ENCODE measurements around the gene OSBPL1A. TPM values are rescaled to one million over a fixed set of nuclear protein-coding genes. Genes with fewer than 3 reads are reported as not detected.

The OSBPL1A gene
- total RNA-seq, 2 donors from 2014 or later, result 2.0 TPM; not detected in 1

- no peaks in the 10 kb centered on the region for H3K4me1 Mint-ChIP-seq (ENCODE audit: low read depth in 2 of 2)
- peaks cover 19 to 40% of the 10 kb centered on the region in 2 donors for H3K27me3 Mint-ChIP-seq
- H3K4me3 Mint-ChIP-seq, result no peak overlapping the region
- H3K9me3 Mint-ChIP-seq, result no peaks in the 10 kb centered on the region
- H3K36me3 Mint-ChIP-seq, result no peaks in the 10 kb centered on the region
- H3K27ac Mint-ChIP-seq, result no peak overlapping the region
- ATAC-seq (no peak), DNase-seq (ENCODE audit: low spot score) (no peak)
Observed at GRCh38 chr18:24265502-24266064, 132.0 kb downstream of the OSBPL1A start.

- ATAC-seq, result no peak
- Mint-ChIP-seq H3K27ac (no peak overlapping the region), H3K4me3 (no peak overlapping the region)
Observed at GRCh38 chr18:24263050-24263449, 134.6 kb downstream of the OSBPL1A start.

GRCh38 chr18:24262087-24262486, 135.5 kb downstream of the OSBPL1A start:
- Mint-ChIP-seq H3K27me3 (peaks cover 18 to 39% of the 10 kb centered on the region in 2 donors), H3K4me3 (no peak overlapping the region), H3K4me1 (ENCODE audit: low read depth in 2 of 2) (no peaks in the 10 kb centered on the region), H3K36me3 (no peaks in the 10 kb centered on the region), H3K9me3 (no peaks in the 10 kb centered on the region), H3K27ac (no peak overlapping the region)
- DNase-seq (ENCODE audit: low spot score), result no peak
- no peak for ATAC-seq

More at GRCh38 chr18:24263050-24263449, 134.6 kb downstream of the OSBPL1A start:
- DNase-seq (ENCODE audit: low spot score), result no peak
- H3K4me1 Mint-ChIP-seq (ENCODE audit: low read depth in 2 of 2), result no peaks in the 10 kb centered on the region
- peaks cover 17 to 29% of the 10 kb centered on the region in 2 donors for H3K27me3 Mint-ChIP-seq
- no peaks in the 10 kb centered on the region for H3K9me3 Mint-ChIP-seq
- no peaks in the 10 kb centered on the region for H3K36me3 Mint-ChIP-seq

GRCh38 chr18:24259869-24260641, 137.6 kb downstream of the OSBPL1A start:
- Mint-ChIP-seq H3K4me3 (no peak overlapping the region), H3K27ac (no peak overlapping the region), H3K36me3 (no peaks in the 10 kb centered on the region), H3K9me3 (no peaks in the 10 kb centered on the region), H3K27me3 (peaks cover 19 to 36% of the 10 kb centered on the region in 2 donors), H3K4me1 (ENCODE audit: low read depth in 2 of 2) (no peaks in the 10 kb centered on the region)
- no peak for DNase-seq (ENCODE audit: low spot score)
- ATAC-seq, result no peak

GRCh38 chr18:24254071-24254470, 143.6 kb downstream of the OSBPL1A start:
- Mint-ChIP-seq H3K9me3 (no peaks in the 10 kb centered on the region), H3K27me3 (peaks cover 26 to 55% of the 10 kb centered on the region in 2 donors), H3K27ac (no peak overlapping the region), H3K4me1 (ENCODE audit: low read depth in 2 of 2) (no peaks in the 10 kb centered on the region), H3K4me3 (no peak overlapping the region), H3K36me3 (no peaks in the 10 kb centered on the region)
- ATAC-seq, result no peak
- DNase-seq (ENCODE audit: low spot score), result no peak

- DNase-seq (ENCODE audit: low spot score) (no peak), ATAC-seq (no peak)
- H3K27me3 Mint-ChIP-seq, result peaks cover 17 to 54% of the 10 kb centered on the region in 2 donors
- H3K9me3 Mint-ChIP-seq, result no peaks in the 10 kb centered on the region
- H3K27ac Mint-ChIP-seq, result no peak overlapping the region
- H3K36me3 Mint-ChIP-seq, result no peaks in the 10 kb centered on the region
- peaks cover 0 to 7% of the 10 kb centered on the region in 2 donors for H3K4me1 Mint-ChIP-seq (ENCODE audit: low read depth in 2 of 2)
- H3K4me3 Mint-ChIP-seq, result no peak overlapping the region
Observed at GRCh38 chr18:24249716-24250115, 147.9 kb downstream of the OSBPL1A start.

- Mint-ChIP-seq H3K36me3 (no peaks in the 10 kb centered on the region), H3K9me3 (no peaks in the 10 kb centered on the region), H3K27ac (no peak overlapping the region), H3K4me3 (no peak overlapping the region), H3K27me3 (peaks cover 19 to 51% of the 10 kb centered on the region in 2 donors), H3K4me1 (ENCODE audit: low read depth in 2 of 2) (peaks cover 0 to 7% of the 10 kb centered on the region in 2 donors)
- DNase-seq (ENCODE audit: low spot score) (no peak), ATAC-seq (no peak)
Observed at GRCh38 chr18:24248359-24248758, 149.3 kb downstream of the OSBPL1A start.

GRCh38 chr18:24246143-24246542, 151.5 kb downstream of the OSBPL1A start:
- H3K27me3 Mint-ChIP-seq, result peaks cover 25 to 43% of the 10 kb centered on the region in 2 donors
- ATAC-seq (peak in 1 of 2 donors; percentile 70), DNase-seq (ENCODE audit: low spot score) (no peak)
- no peak overlapping the region for H3K27ac Mint-ChIP-seq
- H3K4me1 Mint-ChIP-seq (ENCODE audit: low read depth in 2 of 2), result peaks cover 0 to 7% of the 10 kb centered on the region in 2 donors
- H3K4me3 Mint-ChIP-seq, result no peak overlapping the region
- H3K36me3 Mint-ChIP-seq, result no peaks in the 10 kb centered on the region
- H3K9me3 Mint-ChIP-seq, result no peaks in the 10 kb centered on the region

GRCh38 chr18:24244698-24245097, 152.9 kb downstream of the OSBPL1A start:
- no peak overlapping the region for H3K27ac Mint-ChIP-seq
- H3K4me3 Mint-ChIP-seq, result no peak overlapping the region
- DNase-seq (ENCODE audit: low spot score) (no peak), ATAC-seq (no peak)
- H3K36me3 Mint-ChIP-seq, result no peaks in the 10 kb centered on the region
- peaks cover 0 to 7% of the 10 kb centered on the region in 2 donors for H3K4me1 Mint-ChIP-seq (ENCODE audit: low read depth in 2 of 2)
- H3K9me3 Mint-ChIP-seq, result no peaks in the 10 kb centered on the region
- peaks cover 25 to 43% of the 10 kb centered on the region in 2 donors for H3K27me3 Mint-ChIP-seq

GRCh38 chr18:24243677-24244076, 153.9 kb downstream of the OSBPL1A start:
- Mint-ChIP-seq H3K27ac (no peak overlapping the region), H3K4me1 (ENCODE audit: low read depth in 2 of 2) (peaks cover 0 to 7% of the 10 kb centered on the region in 2 donors), H3K27me3 (peaks cover 25 to 46% of the 10 kb centered on the region in 2 donors), H3K9me3 (no peaks in the 10 kb centered on the region), H3K36me3 (no peaks in the 10 kb centered on the region), H3K4me3 (no peak overlapping the region)
- DNase-seq (ENCODE audit: low spot score) (no peak), ATAC-seq (no peak)

GRCh38 chr18:24239341-24239740, 158.3 kb downstream of the OSBPL1A start:
- no peak overlapping the region for H3K4me3 Mint-ChIP-seq
- H3K4me1 Mint-ChIP-seq (ENCODE audit: low read depth in 2 of 2), result no peaks in the 10 kb centered on the region
- no peaks in the 10 kb centered on the region for H3K9me3 Mint-ChIP-seq
- no peaks in the 10 kb centered on the region for H3K36me3 Mint-ChIP-seq
- ATAC-seq, result no peak
- no peak for DNase-seq (ENCODE audit: low spot score)
- no peak overlapping the region for H3K27ac Mint-ChIP-seq
- H3K27me3 Mint-ChIP-seq, result peaks cover 26 to 49% of the 10 kb centered on the region in 2 donors

GRCh38 chr18:24238387-24238786, 159.2 kb downstream of the OSBPL1A start:
- H3K27me3 Mint-ChIP-seq, result peaks cover 22 to 49% of the 10 kb centered on the region in 2 donors
- DNase-seq (ENCODE audit: low spot score), result no peak
- H3K4me1 Mint-ChIP-seq (ENCODE audit: low read depth in 2 of 2), result no peaks in the 10 kb centered on the region
- ATAC-seq, result no peak
- H3K4me3 Mint-ChIP-seq, result no peak overlapping the region
- H3K36me3 Mint-ChIP-seq, result no peaks in the 10 kb centered on the region
- H3K27ac Mint-ChIP-seq, result no peak overlapping the region
- no peaks in the 10 kb centered on the region for H3K9me3 Mint-ChIP-seq

GRCh38 chr18:24234850-24235418, 162.7 kb downstream of the OSBPL1A start:
- no peaks in the 10 kb centered on the region for H3K36me3 Mint-ChIP-seq
- no peaks in the 10 kb centered on the region for H3K9me3 Mint-ChIP-seq
- peaks cover 14 to 41% of the 10 kb centered on the region in 2 donors for H3K27me3 Mint-ChIP-seq
- DNase-seq (ENCODE audit: low spot score) (no peak), ATAC-seq (no peak)
- H3K27ac Mint-ChIP-seq, result no peak overlapping the region
- no peak overlapping the region for H3K4me3 Mint-ChIP-seq
- no peaks in the 10 kb centered on the region for H3K4me1 Mint-ChIP-seq (ENCODE audit: low read depth in 2 of 2)

- Mint-ChIP-seq H3K27me3 (peaks cover 14 to 41% of the 10 kb centered on the region in 2 donors), H3K9me3 (no peaks in the 10 kb centered on the region), H3K36me3 (no peaks in the 10 kb centered on the region), H3K27ac (no peak overlapping the region), H3K4me1 (ENCODE audit: low read depth in 2 of 2) (no peaks in the 10 kb centered on the region), H3K4me3 (no peak overlapping the region)
- no peak for ATAC-seq
- no peak for DNase-seq (ENCODE audit: low spot score)
Observed at GRCh38 chr18:24234330-24234729, 163.3 kb downstream of the OSBPL1A start.
